K562 (cell line): ENCODE data around the gene VSTM2B. TPM values are rescaled to one million over a fixed set of nuclear protein-coding genes. Genes with fewer than 3 reads are reported as not detected.

ENCODE experiments used
- BRF1 ChIP-seq: IDR thresholded peaks from 3 replicates; pipeline ENCODE4 v1.6.1; 2011; ENCODE audit warnings: borderline replicate concordance, mild to moderate bottlenecking; ENCODE audit not compliant: insufficient read length; ENCODE audit errors: extremely low read depth
- DEAF1 ChIP-seq: fragments of 450-650 bp; formaldehyde crosslinking; IDR thresholded peaks from 2 replicates; pipeline ENCODE4 v1.4.0; 2020; ENCODE audit warnings: mild to moderate bottlenecking, moderate library complexity
- DIDO1 ChIP-seq: fragments of 450-650 bp; IDR thresholded peaks from 2 replicates; pipeline ENCODE4 v1.6.1; 2016; ENCODE audit warnings: low read depth, missing biosample characterization, missing genetic modification characterization
- KLF1 ChIP-seq: fragments of 450-650 bp; IDR thresholded peaks from 2 replicates; pipeline ENCODE4 v1.6.1; 2016; ENCODE audit warnings: missing genetic modification characterization, missing compliant biosample characterization
- MEF2D ChIP-seq: conservative IDR thresholded peaks from 2 replicates; pipeline ENCODE4 v1.6.1; 2016; ENCODE audit warnings: low read depth, missing genetic modification characterization, missing compliant biosample characterization
- NCOA6 ChIP-seq: fragments of 450-650 bp; IDR thresholded peaks from 2 replicates; pipeline ENCODE4 v1.6.1; 2017; ENCODE audit warnings: mild to moderate bottlenecking
- NR2C2 ChIP-seq, 2 experiments: fragments of 200-800 bp in 1 of 2; sonication (Bioruptor generic) in 1 of 2; sonication (generic) in 1 of 2; formaldehyde crosslinking in 1 of 2; IDR thresholded peaks; 2 replicates each; pipeline versions ENCODE4 v1.6.1 to v1.8.0; 2016 to 2022; ENCODE audit warnings: mild to moderate bottlenecking in 1 of 2, missing compliant biosample characterization in 1 of 2, missing genetic modification characterization in 1 of 2, missing genetic modification reagents in 1 of 2
- RAD21 ChIP-seq, 2 experiments: fragments of 250-450 bp in 1 of 2; fragments of 450-650 bp in 1 of 2; sonication (Bioruptor Pico) in 1 of 2; formaldehyde crosslinking in 1 of 2; IDR thresholded peaks in 1 of 2; conservative IDR thresholded peaks in 1 of 2; 2 replicates each; pipeline versions ENCODE4 v1.4.0 to v1.8.0; 2020 to 2022; ENCODE audit warnings: mild to moderate bottlenecking in 2 of 2, moderate library complexity in 1 of 2
- TRIM28 ChIP-seq: fragments of 450-650 bp; IDR thresholded peaks from 2 replicates; pipeline ENCODE4 v1.6.1; 2017
- ZBTB1 ChIP-seq: sonication (generic); formaldehyde crosslinking; IDR thresholded peaks from 2 replicates; pipeline ENCODE4 v1.8.1; 2023; ENCODE audit warnings: missing genetic modification reagents, low read depth, mild to moderate bottlenecking, borderline replicate concordance
- ZFP91 ChIP-seq: sonication (generic); formaldehyde crosslinking; IDR thresholded peaks from 2 replicates; pipeline ENCODE4 v1.8.0; 2022; ENCODE audit warnings: mild to moderate bottlenecking, missing genetic modification reagents
- ZNF57 ChIP-seq: fragments of 450-650 bp; formaldehyde crosslinking; IDR thresholded peaks from 2 replicates; pipeline ENCODE4 v1.4.0; 2020; ENCODE audit warnings: mild to moderate bottlenecking, moderate library complexity
- ZNF639 ChIP-seq, 2 experiments: fragments of 200-800 bp in 1 of 2; sonication (Bioruptor generic) in 1 of 2; sonication (generic) in 1 of 2; formaldehyde crosslinking in 1 of 2; IDR thresholded peaks in 1 of 2; conservative IDR thresholded peaks in 1 of 2; 2 replicates each; pipeline versions ENCODE4 v1.5.0 to v1.6.1; 2016 to 2020; ENCODE audit warnings: missing compliant biosample characterization in 1 of 2, missing genetic modification characterization in 1 of 2, missing genetic modification reagents in 1 of 2
- polyA plus RNA-seq, 8 experiments: library from polyadenylated mRNA; depleted of rRNA in 4 of 8; stranded (reverse) in 5 of 8; unstranded in 3 of 8; fragments of >200 nt; fragmentation: Nextera tagmentation in 2 of 8; fragmentation: Illumina TruSeq in 1 of 8; extraction: Ambion mirVana in 2 of 8; extraction: Trizol in 1 of 8; gene quantifications; 2 replicates each; pipeline versions ENCODE4 v1.2.1 to v1.2.3, GENCODE V29; 2011 to 2014; ENCODE audit warnings: inconsistent platforms in 1 of 8, missing spikeins in 1 of 8
- total RNA-seq, 7 experiments: library from RNA; depleted of rRNA in 6 of 7; stranded (reverse); fragments of >200 nt in 6 of 7; fragmentation: Illumina TruSeq in 2 of 7; extraction: Trizol in 2 of 7; gene quantifications; 2 replicates each; pipeline versions ENCODE4 v1.2.1 to v1.2.3, GENCODE V29; 2011 to 2021; ENCODE audit warnings: low replicate concordance in 1 of 7

The VSTM2B gene
- total and polyA plus RNA-seq, 9 of the 15 experiments (the other 6 are each of a cell fraction or from before 2014, with no cell fraction given), result not detected

- TF ChIP-seq KLF1 (tag), result no peak
- TF ChIP-seq ZFP91 (CRISPR knock-in tag), result no peak
- no peak for TF ChIP-seq MEF2D (tag)
- no peak for TF ChIP-seq NCOA6
- TF ChIP-seq ZBTB1 (CRISPR knock-in tag), result no peak
- no peak for TF ChIP-seq NR2C2 (CRISPR knock-in tag; IDR thresholded peaks at IDR 0.05)
- TF ChIP-seq NR2C2 (tag; IDR thresholded peaks at IDR 0.05), result no peak
- TF ChIP-seq ZNF57 (CRISPR knock-in tag), result no peak
- no peak for TF ChIP-seq DIDO1
- TF ChIP-seq ZNF639 (CRISPR knock-in tag; conservative IDR thresholded peaks at IDR 0.05 in 1 of 2, IDR thresholded peaks at IDR 0.05 in 1 of 2), result no peak
- TF ChIP-seq BRF1, result no peak
- TF ChIP-seq DEAF1 (CRISPR knock-in tag), result no peak
- TF ChIP-seq RAD21 (CRISPR knock-in tag; conservative IDR thresholded peaks at IDR 0.05 in 1 of 2, IDR thresholded peaks at IDR 0.05 in 1 of 2), result no peak
- TF ChIP-seq TRIM28, result no peak
These were observed 23.6 kb downstream of the VSTM2B start (continued) for GRCh38 chr19:29549105-29550070.
